ENCODE measurements around the gene CPNE7. TPM values are rescaled to one million over a fixed set of nuclear protein-coding genes. Genes with fewer than 3 reads are reported as not detected.

Gene CPNE7
- polyA plus RNA-seq (2014; cell fraction: cytosol; rRNA removed) = 2.0 and 3.6 TPM in 2 replicates
- 1.8 and 5.8 TPM in 2 replicates for polyA plus RNA-seq (2014; cell fraction: nucleus; rRNA removed)

GRCh38 chr16:89575247-89576152 is at the start of gene CPNE7:
CPNE7 (plus strand) TSS chr16:89575758; CDS start chr16:89575898, 140 bp downstream.
- DNase-seq (ENCODE audit: low spot score) = no peak

GRCh38 chr16:89529097-89529496 is 46.5 kb upstream of the CPNE7 start:
- DNase-seq (ENCODE audit: low spot score) = no peak

GRCh38 chr16:89530401-89531381 is 44.9 kb upstream of the CPNE7 start:
- DNase-seq (ENCODE audit: low spot score) = no peak

- no peak for DNase-seq (ENCODE audit: low spot score)
Measured at GRCh38 chr16:89531821-89532526, 43.6 kb upstream of the CPNE7 start.

- DNase-seq (ENCODE audit: low spot score) = no peak
Measured at GRCh38 chr16:89534252-89534756, 41.3 kb upstream of the CPNE7 start.

- DNase-seq (ENCODE audit: low spot score) = no peak
Measured at GRCh38 chr16:89536371-89536770, 39.2 kb upstream of the CPNE7 start.

GRCh38 chr16:89536886-89537548 is 38.5 kb upstream of the CPNE7 start:
- DNase-seq (ENCODE audit: low spot score) = no peak

- DNase-seq (ENCODE audit: low spot score) = no peak
Measured at GRCh38 chr16:89537549-89537925, 38.0 kb upstream of the CPNE7 start.

GRCh38 chr16:89538286-89538685 is 37.3 kb upstream of the CPNE7 start:
- DNase-seq (ENCODE audit: low spot score) = no peak

- no peak for DNase-seq (ENCODE audit: low spot score)
Measured at GRCh38 chr16:89540557-89540956, 35.0 kb upstream of the CPNE7 start.

GRCh38 chr16:89541792-89542191 is 33.8 kb upstream of the CPNE7 start:
- no peak for DNase-seq (ENCODE audit: low spot score)

- DNase-seq (ENCODE audit: low spot score) = no peak
Measured at GRCh38 chr16:89544113-89544512, 31.4 kb upstream of the CPNE7 start.

GRCh38 chr16:89544713-89545043 is 30.9 kb upstream of the CPNE7 start:
- DNase-seq (ENCODE audit: low spot score) = no peak

- no peak for DNase-seq (ENCODE audit: low spot score)
Measured at GRCh38 chr16:89545044-89545830, 30.3 kb upstream of the CPNE7 start.

GRCh38 chr16:89545831-89546574 is 29.6 kb upstream of the CPNE7 start:
- no peak for DNase-seq (ENCODE audit: low spot score)

GRCh38 chr16:89546781-89547180 is 28.8 kb upstream of the CPNE7 start:
- no peak for DNase-seq (ENCODE audit: low spot score)

GRCh38 chr16:89547291-89547690 is 28.3 kb upstream of the CPNE7 start:
- no peak for DNase-seq (ENCODE audit: low spot score)

- no peak for DNase-seq (ENCODE audit: low spot score)
Measured at GRCh38 chr16:89547860-89548259, 27.7 kb upstream of the CPNE7 start.

- DNase-seq (ENCODE audit: low spot score) = no peak
Measured at GRCh38 chr16:89548344-89549006, 27.1 kb upstream of the CPNE7 start.
